HUES48 (cell line): ENCODE data around the gene KLK1.

Experiments used
- H3K27ac ChIP-seq: one replicate; pipeline ENCODE4 v1.7.0; 2013; ENCODE audit warnings: low read depth, low read length, inconsistent platforms
- H3K27me3 ChIP-seq: 2 replicates; pipeline ENCODE4 v1.6.1; 2013; ENCODE audit warnings: mild to moderate bottlenecking, low read length; ENCODE audit not compliant: control insufficient read depth, insufficient read depth
- H3K36me3 ChIP-seq: 2 replicates; pipeline ENCODE4 v1.6.1; 2013; ENCODE audit warnings: low read length; ENCODE audit not compliant: control insufficient read depth, insufficient read depth
- H3K4me1 ChIP-seq: 2 replicates; pipeline ENCODE4 v1.6.1; 2013; ENCODE audit warnings: mild to moderate bottlenecking, low read length; ENCODE audit not compliant: control insufficient read depth, insufficient read depth
- H3K4me3 ChIP-seq: 2 replicates; pipeline ENCODE4 v1.5.1; 2013; ENCODE audit warnings: mild to moderate bottlenecking, low read depth, low read length
- H3K9ac ChIP-seq: 2 replicates; pipeline ENCODE4 v1.6.1; 2013; ENCODE audit warnings: mild to moderate bottlenecking, low read depth, low read length, moderate library complexity
- H3K9me3 ChIP-seq: 2 replicates; pipeline ENCODE4 v1.6.1; 2013; ENCODE audit warnings: low read length; ENCODE audit not compliant: control insufficient read depth, insufficient read depth

KLK1 gene

DNA sequence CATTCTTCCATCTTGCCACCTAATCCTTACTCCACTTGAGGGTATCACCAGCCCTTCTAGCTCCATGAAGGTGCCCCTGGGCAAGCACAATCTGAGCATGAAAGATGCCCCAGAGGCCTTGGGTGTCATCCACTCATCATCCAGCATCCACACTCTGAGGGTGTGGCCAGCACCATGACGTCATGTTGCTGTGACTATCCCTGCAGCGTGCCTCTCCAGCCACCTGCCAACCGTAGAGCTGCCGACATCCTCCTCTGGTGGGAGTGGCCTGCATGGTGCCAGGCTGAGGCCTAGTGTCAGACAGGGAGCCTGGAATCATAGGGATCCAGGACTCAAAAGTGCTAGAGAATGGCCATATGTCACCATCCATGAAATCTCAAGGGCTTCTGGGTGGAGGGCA, 28.0 kb upstream of the KLK1 start:
- Histone ChIP-seq H3K27me3 (0 out of 2 replicates have a peak, but pooled peaks cover 3% of the 10 kb centered on the region), H3K9ac (no peak overlapping the region), H3K4me3 (no peak overlapping the region), H3K36me3 (no peaks in the 10 kb centered on the region), H3K4me1 (no peaks in the 10 kb centered on the region), H3K9me3 (no peaks in the 10 kb centered on the region), H3K27ac (no peak overlapping the region)

DNA sequence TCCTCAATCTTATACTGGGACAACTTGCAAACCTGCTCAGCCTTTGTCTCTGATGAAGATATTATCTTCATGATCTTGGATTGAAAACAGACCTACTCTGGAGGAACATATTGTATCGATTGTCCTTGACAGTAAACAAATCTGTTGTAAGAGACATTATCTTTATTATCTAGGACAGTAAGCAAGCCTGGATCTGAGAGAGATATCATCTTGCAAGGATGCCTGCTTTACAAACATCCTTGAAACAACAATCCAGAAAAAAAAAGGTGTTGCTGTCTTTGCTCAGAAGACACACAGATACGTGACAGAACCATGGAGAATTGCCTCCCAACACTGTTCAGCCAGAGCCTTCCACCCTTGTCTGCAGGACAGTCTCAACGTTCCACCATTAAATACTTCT, 27.2 kb upstream of the KLK1 start:
- Histone ChIP-seq H3K27ac (no peak overlapping the region), H3K9me3 (no peaks in the 10 kb centered on the region), H3K9ac (no peak overlapping the region), H3K27me3 (0 out of 2 replicates have a peak, but pooled peaks cover 3% of the 10 kb centered on the region), H3K36me3 (no peaks in the 10 kb centered on the region), H3K4me3 (no peak overlapping the region), H3K4me1 (no peaks in the 10 kb centered on the region)

DNA sequence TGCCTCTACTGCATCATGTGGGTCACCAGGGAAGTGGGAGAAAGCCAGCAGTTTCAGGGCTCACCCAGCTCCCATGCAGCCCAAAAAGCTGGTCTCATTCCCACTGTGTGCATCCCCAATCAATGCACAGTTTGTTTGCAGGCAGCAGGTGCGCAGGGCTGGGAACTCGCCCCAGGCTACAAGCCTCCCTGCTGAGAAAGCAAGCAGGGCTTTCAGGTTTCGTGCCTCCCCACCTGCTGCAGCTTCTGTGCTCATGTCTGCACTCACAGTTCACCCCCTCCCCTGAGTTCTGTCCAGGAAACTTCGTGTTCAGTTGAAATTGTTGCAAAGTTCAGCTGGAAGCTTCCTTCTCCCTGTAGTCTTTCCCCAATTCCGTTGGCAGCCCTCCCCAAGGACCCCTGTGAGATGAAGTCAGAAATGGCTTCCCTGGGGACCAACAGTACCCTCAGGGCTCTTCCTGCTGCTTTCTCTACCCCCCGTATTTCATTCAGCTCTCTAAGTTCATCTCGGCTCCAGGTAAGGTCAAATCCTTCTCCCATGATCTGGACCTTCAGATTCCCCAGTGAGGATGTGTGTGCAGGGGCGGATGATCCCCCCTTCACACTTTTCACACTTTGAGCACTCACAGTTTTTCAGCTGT, 20.8 kb upstream of the KLK1 start:
- H3K36me3 ChIP-seq = no peaks in the 10 kb centered on the region
- no peak overlapping the region for H3K4me3 ChIP-seq
- no peaks in the 10 kb centered on the region for H3K9me3 ChIP-seq
- no peak overlapping the region for H3K9ac ChIP-seq
- H3K27ac ChIP-seq = no peak overlapping the region
- peaks cover 31% of the 10 kb centered on the region for H3K27me3 ChIP-seq
- no peaks in the 10 kb centered on the region for H3K4me1 ChIP-seq

DNA sequence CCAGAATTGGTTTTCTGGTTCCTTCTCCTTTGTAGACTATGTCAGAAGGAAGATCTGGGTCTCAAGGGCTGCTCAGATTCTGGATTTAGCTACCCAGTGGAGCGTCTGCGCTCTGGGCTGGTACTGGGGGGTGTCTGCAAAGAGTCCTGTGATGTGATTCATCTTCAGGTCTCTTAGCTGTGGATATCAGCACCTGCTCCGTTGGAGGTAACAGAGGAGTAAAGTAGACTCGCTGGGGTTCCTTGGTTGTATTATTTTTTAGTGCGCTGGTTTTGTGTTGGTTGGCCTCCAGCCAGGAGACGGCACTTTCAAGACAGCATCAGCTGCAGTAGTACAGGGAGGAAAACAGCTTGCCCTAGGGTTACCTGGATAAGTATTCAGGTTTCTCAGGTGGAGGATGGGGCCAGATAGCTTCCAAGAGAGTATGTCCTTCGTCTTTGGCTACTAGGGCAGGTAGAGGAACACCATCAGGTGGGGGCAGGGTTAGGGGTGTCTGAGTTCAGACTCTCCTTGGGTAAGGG, 20.2 kb upstream of the KLK1 start:
- Histone ChIP-seq H3K9ac (no peak overlapping the region), H3K27ac (no peak overlapping the region), H3K4me3 (no peak overlapping the region), H3K36me3 (no peaks in the 10 kb centered on the region), H3K9me3 (no peaks in the 10 kb centered on the region), H3K4me1 (no peaks in the 10 kb centered on the region), H3K27me3 (peaks cover 31% of the 10 kb centered on the region)

DNA sequence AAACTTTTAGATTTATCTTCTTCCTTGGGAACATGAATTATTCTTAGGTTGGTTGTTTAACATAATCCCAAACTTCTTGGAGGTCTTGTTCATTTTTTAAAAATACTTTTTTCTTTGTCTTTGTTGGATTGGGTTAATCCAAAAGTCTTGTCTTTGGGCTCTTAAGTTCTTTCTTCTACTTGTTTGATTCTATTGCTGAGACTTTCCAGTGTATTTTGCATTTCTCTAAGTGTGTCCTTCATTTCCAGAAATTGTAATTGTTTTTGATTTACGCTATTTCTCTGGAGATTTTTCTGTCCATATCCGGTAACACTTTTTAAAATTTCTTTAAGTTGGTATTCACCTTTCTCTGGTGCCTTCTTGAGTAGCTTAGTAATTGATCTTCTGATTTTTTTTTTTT, 19.6 kb upstream of the KLK1 start:
- no peaks in the 10 kb centered on the region for H3K36me3 ChIP-seq
- no peak overlapping the region for H3K9ac ChIP-seq
- H3K27me3 ChIP-seq = peaks cover 31% of the 10 kb centered on the region
- H3K4me1 ChIP-seq = no peaks in the 10 kb centered on the region
- no peak overlapping the region for H3K27ac ChIP-seq
- no peaks in the 10 kb centered on the region for H3K9me3 ChIP-seq
- H3K4me3 ChIP-seq = no peak overlapping the region

DNA sequence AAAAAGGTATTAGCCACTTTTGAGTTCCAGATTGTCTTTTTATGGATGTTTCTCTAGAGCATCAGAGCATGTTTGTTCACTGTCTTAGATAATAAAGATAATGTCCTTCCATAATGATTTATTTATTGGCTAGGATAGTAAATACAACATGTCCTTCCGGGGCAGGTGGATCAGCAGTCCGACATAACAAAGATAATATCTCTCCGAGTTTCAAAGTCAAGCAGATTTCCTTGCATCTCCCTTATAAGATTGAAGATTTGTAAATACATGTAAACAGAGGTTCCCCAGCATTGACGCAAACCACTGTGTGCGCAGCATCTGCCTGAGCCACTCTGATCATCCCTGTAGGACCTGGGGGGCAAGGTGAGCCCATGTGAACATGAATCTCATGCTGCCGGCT, 18.5 kb upstream of the KLK1 start:
- H3K4me3 ChIP-seq = no peak overlapping the region
- no peak overlapping the region for H3K9ac ChIP-seq
- H3K9me3 ChIP-seq = no peaks in the 10 kb centered on the region
- H3K27me3 ChIP-seq = peaks cover 36% of the 10 kb centered on the region
- no peaks in the 10 kb centered on the region for H3K36me3 ChIP-seq
- no peaks in the 10 kb centered on the region for H3K4me1 ChIP-seq
- H3K27ac ChIP-seq = no peak overlapping the region

DNA sequence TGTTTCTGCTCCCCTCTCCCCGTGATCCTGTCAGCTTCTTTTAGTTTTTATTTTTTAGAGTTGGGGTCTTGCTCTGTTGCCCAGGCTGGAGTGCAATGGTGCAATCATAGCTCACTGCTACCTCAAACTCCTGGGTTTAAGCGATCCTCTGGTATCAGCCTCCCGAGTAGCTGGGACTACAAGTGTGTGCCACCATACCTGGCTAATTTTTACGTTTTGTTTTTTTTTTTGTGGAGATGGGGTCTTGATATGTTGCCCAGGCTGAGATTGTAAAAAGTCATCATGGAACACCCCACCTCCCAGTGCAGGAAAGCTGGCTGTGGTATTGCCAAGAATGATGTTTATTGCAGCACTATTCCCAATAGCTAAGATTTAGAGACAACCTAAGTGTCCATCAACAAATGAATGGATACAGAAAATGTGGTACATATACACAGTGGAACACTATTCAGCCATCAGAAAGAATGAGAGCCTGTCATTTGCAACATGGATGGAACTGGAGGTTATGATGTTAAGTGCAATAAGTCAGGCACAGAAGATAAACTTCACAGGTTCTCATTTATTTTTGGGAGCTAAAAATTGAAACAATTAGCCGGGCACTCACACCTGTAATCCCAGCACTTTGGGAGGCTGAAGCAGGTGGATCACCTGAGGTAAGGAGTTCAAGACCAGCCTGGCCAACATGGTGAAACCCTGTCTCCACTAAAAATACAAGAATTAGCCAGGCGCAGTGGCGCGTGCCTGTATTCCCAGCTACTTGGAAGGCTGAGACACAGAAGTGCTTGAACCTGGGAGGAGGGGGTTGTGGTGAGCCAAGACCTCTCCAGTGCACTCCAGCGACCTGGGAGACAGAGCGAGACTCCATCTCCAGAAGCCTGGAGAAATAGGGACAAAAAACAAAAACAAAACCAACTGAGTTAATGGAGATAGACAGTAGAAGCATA, 16.4 kb upstream of the KLK1 start:
- Histone ChIP-seq H3K9me3 (no peaks in the 10 kb centered on the region), H3K4me1 (peaks cover 3% of the 10 kb centered on the region; the same call in 1 of the 2 replicates), H3K27me3 (peaks cover 56% of the 10 kb centered on the region), H3K9ac (no peak overlapping the region), H3K4me3 (no peak overlapping the region), H3K27ac (no peak overlapping the region), H3K36me3 (no peaks in the 10 kb centered on the region)

DNA sequence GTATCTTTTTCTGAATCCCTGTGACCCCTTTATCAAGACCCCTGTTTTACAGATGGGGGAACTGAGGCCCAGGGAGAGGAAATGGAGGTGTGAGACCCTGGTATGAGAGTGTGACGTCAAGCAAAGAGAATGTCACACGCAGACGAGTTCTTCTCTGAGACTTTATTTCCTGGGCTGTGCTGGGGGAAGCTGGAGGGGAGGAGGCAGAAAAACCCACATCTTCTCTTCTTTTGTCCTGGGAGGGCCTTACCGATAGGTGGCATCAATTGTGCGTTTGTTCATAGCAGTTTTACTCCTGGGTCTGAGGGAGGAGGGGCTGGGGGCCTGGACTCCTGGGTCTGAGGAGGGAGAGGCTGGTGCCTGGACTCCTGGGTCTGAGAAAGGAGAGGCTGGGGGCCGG, 14.7 kb upstream of the KLK1 start:
- H3K9me3 ChIP-seq = no peaks in the 10 kb centered on the region
- no peaks in the 10 kb centered on the region for H3K36me3 ChIP-seq
- H3K27me3 ChIP-seq = peaks cover 51% of the 10 kb centered on the region
- H3K9ac ChIP-seq = no peak overlapping the region
- H3K27ac ChIP-seq = no peak overlapping the region
- peaks cover 3% of the 10 kb centered on the region; the same call in 1 of the 2 replicates for H3K4me1 ChIP-seq
- no peak overlapping the region for H3K4me3 ChIP-seq

DNA sequence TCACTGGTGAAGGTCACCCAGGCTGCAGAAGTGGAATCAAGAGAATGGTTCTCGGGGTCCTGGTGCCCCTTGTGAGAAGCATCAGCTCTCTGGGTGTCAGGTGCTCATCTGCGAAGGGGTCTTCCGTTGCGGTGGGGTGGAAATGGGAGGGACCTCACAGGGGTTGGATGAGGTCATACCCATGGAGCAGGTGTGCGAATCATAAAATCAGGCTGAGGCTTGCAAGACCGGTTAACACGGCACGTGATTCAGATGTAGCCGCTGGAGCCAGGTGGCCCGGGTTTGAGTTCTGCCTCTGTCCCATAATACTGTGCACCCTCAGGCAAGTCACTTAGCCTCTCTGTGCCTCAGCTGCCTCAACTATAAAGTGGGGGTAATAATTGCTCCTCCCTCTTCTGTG, 13.7 kb upstream of the KLK1 start:
- Histone ChIP-seq H3K9me3 (no peaks in the 10 kb centered on the region), H3K27ac (no peak overlapping the region), H3K9ac (no peak overlapping the region), H3K4me1 (peaks cover 3% of the 10 kb centered on the region; the same call in 1 of the 2 replicates), H3K4me3 (no peak overlapping the region), H3K36me3 (no peaks in the 10 kb centered on the region), H3K27me3 (peaks cover 43% of the 10 kb centered on the region)

DNA sequence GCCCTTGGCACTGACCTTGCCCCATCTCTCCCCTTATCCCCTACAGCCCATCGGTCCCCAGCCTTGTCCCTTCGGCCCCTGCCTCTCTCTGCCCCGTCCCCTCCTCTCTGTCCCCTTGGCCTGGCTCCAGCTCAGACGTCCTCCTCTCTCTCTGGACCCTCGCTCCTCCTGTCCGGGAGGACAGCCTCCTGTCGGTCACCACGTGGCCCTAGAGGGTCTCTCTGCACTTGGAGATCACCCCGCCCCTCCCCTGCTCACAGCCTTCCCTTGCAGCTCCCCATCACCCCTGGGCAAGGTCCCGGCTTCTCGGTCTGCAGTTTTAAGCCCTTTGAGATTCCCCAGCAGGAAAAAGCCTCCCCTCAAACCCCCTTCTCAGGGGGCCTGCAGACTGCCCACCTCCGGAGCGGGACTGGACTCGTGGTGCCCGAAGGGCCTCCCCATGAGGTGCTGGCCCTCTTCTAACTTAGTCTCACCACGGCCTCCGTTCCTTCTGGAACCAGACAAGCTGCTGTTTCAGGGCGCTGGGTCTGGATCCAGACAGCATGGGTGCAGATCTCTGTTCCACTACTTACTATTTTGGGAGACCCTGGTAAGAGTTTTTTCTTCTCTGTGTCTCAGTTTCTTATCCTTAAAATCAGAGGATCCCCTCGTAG, 13.1 kb upstream of the KLK1 start:
- Histone ChIP-seq H3K27me3 (peaks cover 37% of the 10 kb centered on the region), H3K27ac (no peak overlapping the region), H3K9me3 (no peaks in the 10 kb centered on the region), H3K36me3 (no peaks in the 10 kb centered on the region), H3K4me3 (peak overlapping the region; percentile 92; the same call in 1 of the 2 replicates), H3K9ac (no peak overlapping the region), H3K4me1 (peaks cover 3% of the 10 kb centered on the region; the same call in 1 of the 2 replicates)
